DND-41 (cell line): ENCODE measurements around the gene ZBTB12.

Experiments
- CTCF ChIP-seq: IDR thresholded peaks from 2 replicates; pipeline ENCODE4 v1.5.1; 2012; ENCODE audit warnings: borderline replicate concordance, low read length, moderate library complexity, mild to moderate bottlenecking; ENCODE audit not compliant: poor library complexity, severe bottlenecking; ENCODE audit errors: extremely low read depth
- EZH2 ChIP-seq: IDR thresholded peaks from 3 replicates; pipeline ENCODE4 v1.6.1; 2012; ENCODE audit warnings: borderline replicate concordance, low read depth, mild to moderate bottlenecking, moderate library complexity, low read length, inconsistent platforms; ENCODE audit not compliant: severe bottlenecking

GRCh38 chr6:31899215-31899614, 2.7 kb downstream of the ZBTB12 start:
- TF ChIP-seq CTCF (no peak), EZH2 (no peak)
